Endothelial cell of umbilical vein (primary cell): ENCODE results near the gene SMC3. TPM values are rescaled to one million over a fixed set of nuclear protein-coding genes. Genes with fewer than 3 reads are reported as not detected.

ENCODE experiments used
- BruUV-seq: library from RNA; stranded (reverse); fragments of 400-500 nt; replicated peaks from 2 replicates; lab custom pipeline; 2021; lab: Mats Ljungman, UMichigan
- CTCF ChIA-PET: fragments of 300-600, 350-600 bp; sonication (Branson Sonifier 250); formaldehyde crosslinking; loops from one replicate; lab custom pipeline; 2021; ENCODE audit warnings: antibody characterized with exemption, inconsistent platforms; lab: Charles Lee
- POLR2A ChIA-PET: fragments of 300-600, 350-600 bp; sonication (Branson Sonifier 250); formaldehyde crosslinking; loops from one replicate; lab custom pipeline; 2021; ENCODE audit warnings: antibody characterized with exemption, inconsistent platforms; lab: Charles Lee
- DNase-seq: peaks from one replicate; pipeline ENCODE4 v3.0.0-alpha.2; 2011; ENCODE audit warnings: low read depth, low spot score
- FAIRE-seq: peaks from 2 replicates; lab custom pipeline; 2011; peaks lifted over from hg19 to GRCh38; lab: Jason Lieb, UNC
- H2AFZ ChIP-seq: 2 replicates; pipeline ENCODE4 v1.6.0; 2012; ENCODE audit warnings: low read depth, low read length, control low read depth, inconsistent platforms
- H3K27ac ChIP-seq: 2 replicates; pipeline ENCODE4 v1.5.1; 2011; ENCODE audit warnings: low read depth, mild to moderate bottlenecking, control low read depth, low read length, moderate library complexity; ENCODE audit not compliant: insufficient read depth
- H3K27me3 ChIP-seq, 2 experiments: 2 replicates each; pipeline versions ENCODE4 v1.6.0 to v1.6.1; 2011; ENCODE audit warnings: low read length in 2 of 2, mixed read lengths in 1 of 2; ENCODE audit not compliant: control insufficient read depth in 2 of 2, insufficient read depth in 2 of 2
- H3K36me3 ChIP-seq, 2 experiments: 2 replicates in 1 of 2; 3 replicates in 1 of 2; pipeline ENCODE4 v1.5.1; 2011; ENCODE audit warnings: low read length in 2 of 2, mild to moderate bottlenecking in 1 of 2, moderate library complexity in 1 of 2; ENCODE audit not compliant: control insufficient read depth in 2 of 2, insufficient read depth in 2 of 2; ENCODE audit errors: extremely low read depth in 1 of 2
- H3K4me1 ChIP-seq: 3 replicates; pipeline ENCODE4 v1.5.1; 2011; ENCODE audit warnings: mild to moderate bottlenecking, low read length; ENCODE audit not compliant: control insufficient read depth, insufficient read depth; ENCODE audit errors: extremely low read depth
- H3K4me2 ChIP-seq: 2 replicates; pipeline ENCODE4 v1.6.1; 2011; ENCODE audit warnings: low read length, control low read depth, mixed read lengths; ENCODE audit not compliant: insufficient read depth
- H3K4me3 ChIP-seq, 3 experiments: fragments of 200-600 bp in 1 of 3; sonication (generic), shearing (Covaris generic) in 1 of 3; replicated peaks in 1 of 3; 2 replicates each; pipeline ENCODE4 v1.5.1; 2011 to 2016; ENCODE audit warnings: control low read depth in 3 of 3, low read length in 3 of 3, mild to moderate bottlenecking in 2 of 3, inconsistent platforms in 1 of 3, low read depth in 1 of 3, moderate library complexity in 1 of 3; ENCODE audit not compliant: insufficient read depth in 1 of 3
- H3K79me2 ChIP-seq: 2 replicates; pipeline ENCODE4 v1.6.0; 2012; ENCODE audit warnings: low read length, inconsistent platforms; ENCODE audit not compliant: control insufficient read depth, insufficient read depth
- H3K9ac ChIP-seq: replicated peaks from 2 replicates; pipeline ENCODE3; 2011; ENCODE audit warnings: low read length, control low read depth; ENCODE audit not compliant: insufficient read depth; ENCODE audit errors: extremely low read depth
- H3K9me1 ChIP-seq: replicated peaks from 3 replicates; pipeline ENCODE4 v1.6.0; 2011; ENCODE audit warnings: mild to moderate bottlenecking, low read length; ENCODE audit not compliant: control insufficient read depth, insufficient read depth; ENCODE audit errors: extremely low read depth
- H3K9me3 ChIP-seq: replicated peaks from 2 replicates; pipeline ENCODE4 v1.5.1; 2012; ENCODE audit warnings: low read length, inconsistent platforms; ENCODE audit not compliant: control insufficient read depth, insufficient read depth
- H4K20me1 ChIP-seq: replicated peaks from 2 replicates; pipeline ENCODE3; 2011; ENCODE audit warnings: mild to moderate bottlenecking, low read length; ENCODE audit not compliant: control insufficient read depth, insufficient read depth; ENCODE audit errors: extremely low read depth
- CTCF ChIP-seq, 2 donors: IDR thresholded peaks; 1 replicate in 1 of 2; 2 replicates in 1 of 2; pipeline ENCODE4 v1.5.1; 2011; ENCODE audit warnings: low read length in 2 of 2, mild to moderate bottlenecking in 2 of 2, moderate library complexity in 2 of 2, control low read depth in 1 of 2, inconsistent platforms in 1 of 2, low read depth in 1 of 2; ENCODE audit not compliant: insufficient read depth in 1 of 2; ENCODE audit errors: extremely low read depth in 1 of 2
- EZH2 ChIP-seq: IDR thresholded peaks from 2 replicates; pipeline ENCODE4 v1.6.1; 2012; ENCODE audit warnings: borderline replicate concordance, low read depth, mild to moderate bottlenecking, moderate library complexity, low read length, inconsistent platforms; ENCODE audit not compliant: severe bottlenecking
- FOS ChIP-seq: IDR thresholded peaks from 2 replicates; pipeline ENCODE4 v1.6.1; 2011; ENCODE audit warnings: mild to moderate bottlenecking, low read length, moderate library complexity, borderline replicate concordance; ENCODE audit not compliant: insufficient read depth
- GATA2 ChIP-seq: IDR thresholded peaks from 2 replicates; pipeline ENCODE4 v1.7.0; 2011; ENCODE audit warnings: low read depth, mild to moderate bottlenecking, moderate library complexity, mixed read lengths, low read length; ENCODE audit not compliant: insufficient read length, insufficient read depth
- JUN ChIP-seq: IDR thresholded peaks from 2 replicates; pipeline ENCODE4 v1.6.1; 2011; ENCODE audit warnings: borderline replicate concordance, low read depth; ENCODE audit not compliant: insufficient read length, insufficient read depth
- MAX ChIP-seq: IDR thresholded peaks from 2 replicates; pipeline ENCODE4 v1.6.1; 2011; ENCODE audit not compliant: insufficient read depth, insufficient read length
- MYC ChIP-seq: IDR thresholded peaks from one replicate; pipeline ENCODE4 v1.6.1; 2011; ENCODE audit warnings: mild to moderate bottlenecking, low read depth, low read length
- POLR2A ChIP-seq: IDR thresholded peaks from 2 replicates; pipeline ENCODE4 v1.6.1; 2012; ENCODE audit warnings: low read depth, mild to moderate bottlenecking, control low read depth, low read length
- POLR2AphosphoS5 ChIP-seq: IDR thresholded peaks from 2 replicates; pipeline ENCODE4 v1.6.1; 2012; ENCODE audit warnings: low read depth, mild to moderate bottlenecking, control low read depth, low read length, moderate library complexity; ENCODE audit not compliant: insufficient read depth
- dilution Hi-C: fragments of 300-500 bp; cut with MboI; formaldehyde crosslinking; loops from one replicate; pipeline ENCODE4 v1.15.0; 2019; ENCODE audit warnings: low sequenced_read_pairs; ENCODE audit not compliant: extremely low pct_ligation_motif_present
- intact Hi-C: fragments of 100-400 bp; cut with micrococcal nuclease; formaldehyde crosslinking; loops from one replicate; pipeline ENCODE4 v1.10.0; 2022
- polyA plus RNA-seq, 4 experiments: library from polyadenylated mRNA; depleted of rRNA in 3 of 4; stranded (reverse) in 3 of 4; unstranded in 1 of 4; fragments of >200 nt; gene quantifications; 2 replicates each; pipeline versions ENCODE4 v1.2.1 to v1.2.3, GENCODE V29; 2011 to 2012; ENCODE audit warnings: missing spikeins in 1 of 4
- total RNA-seq: library from RNA; stranded (reverse); gene quantifications from 2 replicates; pipeline ENCODE4 v1.2.3, GENCODE V29; 2021

SMC3 gene
- total and polyA plus RNA-seq, 2 donors (not counting 3 experiments of a cell fraction or from before 2014, with no cell fraction given): 5.5 to 44.2 TPM

- H3K9me1 ChIP-seq: no peaks in the 10 kb centered on the region
- H3K79me2 ChIP-seq: no peaks in the 10 kb centered on the region
- POLR2A ChIA-PET: no interaction called here
- no peaks in the 10 kb centered on the region for H3K9me3 ChIP-seq
- no peak for DNase-seq
- H3K27me3 ChIP-seq: peaks cover 20 to 54% of the 10 kb centered on the region in 2 experiments
- no peak overlapping the region for H3K9ac ChIP-seq
- H3K27ac ChIP-seq: no peak overlapping the region
- H2AFZ ChIP-seq: no peak overlapping the region
- CTCF ChIA-PET: no interaction called here
- TF ChIP-seq MAX: no peak
- no peak for TF ChIP-seq JUN
- TF ChIP-seq EZH2: no peak
- no peak for TF ChIP-seq MYC
- no peak for TF ChIP-seq CTCF (IDR thresholded peaks at IDR 0.05; ENCODE audit: extremely low read depth in 1 of 2, insufficient read depth in 1 of 2, low read depth in 1 of 2, low read length in 2 of 2)
- TF ChIP-seq POLR2AphosphoS5: no peak
- TF ChIP-seq GATA2: no peak
- TF ChIP-seq FOS: no peak
- no peak for TF ChIP-seq POLR2A
- FAIRE-seq: no peak
- intact Hi-C loops (no loop called here), dilution Hi-C loops (no loop called here)
- no peaks in the 10 kb centered on the region for H3K36me3 ChIP-seq
- H3K4me2 ChIP-seq: no peak overlapping the region
- H3K4me1 ChIP-seq: no peaks in the 10 kb centered on the region
- H4K20me1 ChIP-seq: no peaks in the 10 kb centered on the region
- BruUV-seq: no TSS peak
- no peak overlapping the region for H3K4me3 ChIP-seq
Observed at GRCh38 chr10:110651044-110651958, 83.8 kb downstream of the SMC3 start.
